Activated CD4-positive, alpha-beta T cell treated with anti-CD3 and anti-CD28 coated beads for 1 hour (primary cell): Measurements from ENCODE around the gene LYZ.
A peak's percentile ranks its signal among the peaks of the same experiment; 100 is the strongest.
"Not testable (repeated sequence)": the region's sequence is repeated elsewhere in the genome, so short reads cannot be mapped to it uniquely, and the experiment has no call there.

Source experiments
- DNase-seq: peaks from one replicate; pipeline ENCODE4 v3.0.0-alpha.2; 2020

LYZ gene

GRCh38 chr12:69348162-69348938 is at the start of gene LYZ:
LYZ (plus strand) TSS chr12:69348381; CDS start chr12:69348409, 28 bp downstream.
- no peak for DNase-seq

DNA sequence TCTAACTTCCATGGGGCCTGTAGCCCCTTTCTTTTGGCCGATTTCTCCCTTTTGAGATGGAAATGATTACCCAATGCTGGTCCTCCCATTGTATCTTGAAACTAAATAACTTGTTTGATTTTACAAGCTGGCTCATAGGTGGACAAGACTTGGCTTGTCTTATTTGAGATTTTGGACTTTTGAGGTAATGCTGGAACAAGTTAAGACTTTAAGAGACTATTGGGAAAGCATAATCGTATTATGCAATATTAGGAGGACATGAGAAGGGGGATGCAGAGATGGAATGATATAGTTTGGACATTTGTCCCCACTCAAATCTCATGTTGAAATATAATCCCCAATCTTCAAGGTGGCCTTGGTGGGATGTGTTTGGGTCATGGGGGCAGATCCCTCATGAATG is 49.2 kb upstream of the LYZ start:
- DNase-seq, result no peak

GRCh38 chr12:69304284-69304683 is 43.9 kb upstream of the LYZ start:
- DNase-seq, result no peak

DNA sequence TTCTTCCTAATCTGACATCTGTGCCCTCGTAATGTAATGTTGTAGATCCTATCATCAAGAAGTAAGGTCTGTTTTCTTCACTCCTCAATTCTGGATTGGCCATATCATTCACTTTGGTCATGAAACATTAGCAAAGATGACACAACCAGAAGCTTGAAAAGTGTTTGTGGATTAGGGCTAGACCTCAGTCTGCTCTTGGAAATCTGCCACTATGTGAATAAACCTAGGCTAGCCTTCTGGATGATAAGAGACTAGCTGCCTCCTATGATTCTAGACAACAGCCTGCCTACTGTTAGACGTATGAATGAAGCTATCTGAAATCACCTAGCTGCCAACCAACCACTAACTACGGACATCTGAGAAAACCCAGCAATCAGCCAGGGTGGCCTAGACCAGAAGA is 38.7 kb upstream of the LYZ start:
- DNase-seq, result no peak

DNA sequence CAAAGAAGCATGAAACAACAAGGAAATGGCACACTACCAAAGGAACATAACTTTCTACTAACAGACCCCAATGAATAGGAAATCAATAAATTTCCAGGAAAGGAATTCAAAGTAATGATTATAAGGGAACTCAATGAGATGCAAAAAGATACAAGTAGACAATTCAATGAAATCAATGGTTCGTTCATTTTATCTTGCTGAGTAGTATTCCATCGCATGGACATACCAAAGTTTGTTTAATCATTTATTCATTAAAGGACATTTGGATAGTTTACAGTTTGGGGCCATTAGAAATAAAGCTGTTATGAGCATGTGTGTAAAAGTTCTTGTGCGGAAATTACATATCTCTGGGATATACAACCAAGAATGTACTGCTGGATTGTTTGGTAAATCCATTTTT is 35.0 kb upstream of the LYZ start:
- no peak for DNase-seq

GRCh38 chr12:69316784-69317183 is 31.4 kb upstream of the LYZ start:
- DNase-seq, result not testable (repeated sequence)

GRCh38 chr12:69317233-69317632 is 30.9 kb upstream of the LYZ start:
- not testable (repeated sequence) for DNase-seq

- no peak for DNase-seq
Observed at GRCh38 chr12:69318225-69318624, 30.0 kb upstream of the LYZ start.

DNA sequence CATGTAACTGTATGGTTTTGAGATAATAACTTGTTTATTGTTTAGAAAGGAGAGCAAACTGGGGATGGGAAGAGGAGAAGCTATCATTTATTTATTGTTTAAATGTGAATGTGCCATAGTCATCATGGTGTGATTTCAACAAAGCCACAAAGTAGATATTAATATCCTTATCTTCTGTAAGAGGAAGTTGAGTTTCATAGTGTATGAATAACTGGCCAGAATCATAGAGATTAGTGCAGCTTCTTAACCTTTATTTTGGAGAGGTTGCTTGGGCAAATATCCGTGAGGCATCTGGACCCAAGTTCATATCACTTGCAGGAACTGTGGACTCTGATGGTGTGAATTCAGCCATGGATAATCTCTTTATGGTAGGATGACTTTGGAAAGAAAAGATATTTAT is 26.8 kb upstream of the LYZ start:
- no peak for DNase-seq

DNA sequence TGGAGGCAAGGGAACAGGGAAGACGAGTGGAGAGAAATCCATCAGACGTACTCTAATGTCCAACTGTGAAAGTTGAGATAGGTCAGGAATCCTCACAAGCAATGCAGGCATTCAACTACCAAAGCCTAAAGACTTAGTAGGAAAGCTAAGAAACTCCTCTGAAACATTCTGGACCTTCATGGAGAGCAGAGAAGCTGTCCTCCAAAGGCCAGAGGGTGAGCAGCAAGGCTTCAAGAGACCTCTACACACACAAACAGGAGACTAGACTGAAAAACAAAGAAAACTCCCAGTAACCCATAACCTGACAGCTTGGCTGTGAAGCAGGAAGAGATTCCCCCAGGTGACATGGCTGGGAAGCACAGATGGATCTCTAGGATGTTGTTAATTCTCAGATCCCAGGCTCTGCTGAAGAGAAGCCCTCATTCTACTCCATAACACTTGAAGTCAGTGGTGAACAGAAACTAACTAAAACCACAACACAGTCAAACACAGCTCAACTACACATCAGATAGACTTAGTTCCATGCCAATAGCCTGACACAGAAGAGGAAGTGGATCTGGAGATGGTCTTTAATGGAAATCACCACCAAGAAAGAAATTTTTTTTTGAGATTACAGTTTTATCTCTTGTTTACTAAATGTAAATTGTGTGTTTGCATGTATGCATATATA is 23.2 kb upstream of the LYZ start:
- DNase-seq, result no peak

DNA sequence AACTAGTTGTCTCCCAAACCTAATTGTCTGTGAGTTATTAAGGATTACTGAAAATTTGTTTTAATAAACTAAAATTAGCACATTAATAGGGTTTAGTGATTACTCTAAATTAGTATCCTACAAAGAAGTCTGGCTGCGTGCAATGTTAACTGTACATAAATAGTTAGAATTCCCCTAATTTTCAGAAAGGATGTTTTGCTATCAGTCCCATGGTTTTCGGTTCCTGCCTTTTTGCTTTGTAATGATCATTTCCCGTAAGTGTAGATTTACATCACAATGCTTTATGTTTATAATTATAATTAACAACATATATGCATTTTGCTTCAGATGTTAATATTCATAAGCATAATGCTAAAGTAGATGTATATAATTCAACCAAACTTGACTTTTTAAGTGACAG is 19.8 kb upstream of the LYZ start:
- DNase-seq, result no peak

DNA sequence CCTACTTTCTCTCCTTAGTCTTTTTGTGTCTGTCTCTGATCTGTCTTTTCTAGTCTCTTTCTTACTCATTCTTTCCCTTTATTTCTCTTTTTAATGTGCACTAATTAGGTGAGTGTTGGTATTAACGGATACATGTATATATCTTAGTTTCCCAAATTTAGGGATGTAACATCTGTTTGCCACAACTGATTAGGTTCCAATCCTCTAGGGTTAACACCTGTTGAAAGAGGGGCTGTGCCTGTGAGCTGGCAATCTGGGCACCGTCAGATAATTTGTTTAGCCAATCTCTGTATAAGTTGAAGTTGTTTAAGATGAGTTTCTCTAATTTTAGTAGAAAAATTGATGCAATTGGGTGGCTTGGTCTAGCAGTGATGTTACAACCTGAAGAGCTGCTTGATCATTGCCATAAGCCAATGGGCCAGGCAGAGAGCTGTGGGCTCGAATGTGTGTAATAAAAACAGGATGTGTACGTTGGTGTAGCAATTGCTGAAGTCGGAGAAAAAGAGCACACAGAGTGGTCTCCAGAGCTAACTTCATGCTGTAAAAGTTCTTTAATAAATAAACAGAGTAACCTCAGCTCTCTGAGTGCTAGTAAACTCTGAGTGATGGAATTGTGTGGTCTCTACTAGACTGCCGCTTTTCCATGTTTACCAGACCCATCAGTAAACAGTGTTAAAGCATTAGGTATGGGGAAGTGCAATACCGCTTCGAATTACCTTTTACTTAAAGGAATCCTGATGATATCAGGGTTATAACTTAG is 18.3 kb upstream of the LYZ start:
- DNase-seq, result no peak

- DNase-seq, result peak; percentile 37
Observed at GRCh38 chr12:69330475-69331473, 17.4 kb upstream of the LYZ start.

- no peak for DNase-seq
Observed at GRCh38 chr12:69331519-69331908, 16.7 kb upstream of the LYZ start.

DNA sequence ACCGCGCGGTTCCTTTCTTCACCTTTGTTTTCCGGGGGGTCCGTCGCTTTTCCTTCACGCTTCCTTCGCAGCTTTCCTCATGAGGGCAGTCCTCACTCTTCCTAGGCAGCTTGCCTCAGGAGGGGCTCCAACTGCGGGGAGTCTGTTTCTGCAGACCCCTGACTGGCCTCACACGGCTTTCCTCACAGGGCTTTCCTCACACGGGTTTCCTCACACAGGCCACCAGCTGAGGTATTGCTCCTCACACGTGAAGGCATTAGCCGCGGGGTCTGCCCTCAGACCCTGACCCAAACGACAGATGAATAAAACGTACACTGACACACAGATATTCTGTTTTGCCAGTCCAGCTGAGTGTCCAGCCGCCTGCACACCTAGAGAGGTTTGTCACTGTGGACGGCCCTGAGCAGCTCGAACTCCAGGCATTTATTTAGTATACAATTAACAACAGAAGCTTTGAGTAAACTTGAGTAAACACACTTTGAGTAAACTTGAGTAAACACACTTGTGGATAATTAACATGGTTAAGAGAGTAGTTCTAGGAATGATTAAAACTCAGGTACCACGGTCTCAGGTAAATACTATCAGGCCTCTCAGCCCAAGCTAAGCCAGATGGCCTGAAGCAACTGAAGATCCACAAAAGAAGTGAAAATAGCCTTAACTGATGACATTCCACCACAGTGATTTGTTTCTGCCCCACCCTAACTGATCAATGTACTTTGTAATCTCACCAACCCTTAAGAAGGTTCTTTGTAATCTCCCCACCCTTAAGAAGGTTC is 16.1 kb upstream of the LYZ start:
- no peak for DNase-seq

- no peak for DNase-seq
Observed at GRCh38 chr12:69332815-69333358, 15.3 kb upstream of the LYZ start.

DNA sequence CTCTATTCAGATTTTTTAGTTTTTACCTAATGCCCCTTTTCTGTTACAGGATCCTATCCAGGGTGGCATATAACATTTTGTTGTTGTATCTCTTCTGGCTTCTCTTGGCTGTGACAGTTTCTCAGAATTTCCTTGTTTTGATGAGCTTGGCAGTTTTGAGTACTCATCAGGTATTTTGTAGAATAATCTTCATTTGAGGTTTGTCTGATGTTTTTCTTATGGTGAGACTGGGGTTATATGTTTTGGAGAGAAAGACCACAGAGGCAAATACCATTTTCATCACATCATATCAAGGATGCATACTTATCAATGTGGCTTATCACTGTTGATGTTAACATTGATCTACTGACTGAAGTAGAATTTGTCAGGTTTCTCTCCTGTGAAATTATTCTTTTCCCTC is 14.0 kb upstream of the LYZ start:
- DNase-seq, result no peak

- DNase-seq, result no peak
Observed at GRCh38 chr12:69337311-69338090, 10.7 kb upstream of the LYZ start.

- no peak for DNase-seq
Observed at GRCh38 chr12:69338120-69338859, 9.9 kb upstream of the LYZ start.

GRCh38 chr12:69338936-69339335 is 9.2 kb upstream of the LYZ start:
- DNase-seq, result no peak
